Globus pallidus (tissue), 1 donor: ENCODE data around the gene ADAMTS1.

Experiments
- DNase-seq: peaks from one replicate; pipeline ENCODE4 v3.0.0-alpha.2; 2015; ENCODE audit warnings: low spot score

The ADAMTS1 gene

GRCh38 chr21:26844258-26845065, 747 bp downstream of the ADAMTS1 start:
- DNase-seq, result peak; percentile 75

DNA sequence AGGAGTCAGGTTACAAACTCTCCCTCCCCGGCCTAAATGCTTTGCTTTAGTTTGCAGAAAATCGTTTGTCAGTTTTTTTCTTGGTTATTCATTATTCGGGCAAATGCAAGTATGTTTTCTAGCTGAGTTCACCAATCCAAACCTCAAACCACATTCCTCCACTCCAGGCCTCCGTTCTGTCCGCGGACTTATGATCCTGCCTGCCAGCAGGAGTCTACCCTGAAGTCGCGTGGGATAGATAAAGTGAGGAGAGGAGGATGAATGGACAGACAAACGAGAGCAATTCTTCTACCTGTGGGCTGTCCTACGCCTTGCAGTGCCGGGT, 1.3 kb downstream of the ADAMTS1 start:
- DNase-seq, result peak; percentile 48

DNA sequence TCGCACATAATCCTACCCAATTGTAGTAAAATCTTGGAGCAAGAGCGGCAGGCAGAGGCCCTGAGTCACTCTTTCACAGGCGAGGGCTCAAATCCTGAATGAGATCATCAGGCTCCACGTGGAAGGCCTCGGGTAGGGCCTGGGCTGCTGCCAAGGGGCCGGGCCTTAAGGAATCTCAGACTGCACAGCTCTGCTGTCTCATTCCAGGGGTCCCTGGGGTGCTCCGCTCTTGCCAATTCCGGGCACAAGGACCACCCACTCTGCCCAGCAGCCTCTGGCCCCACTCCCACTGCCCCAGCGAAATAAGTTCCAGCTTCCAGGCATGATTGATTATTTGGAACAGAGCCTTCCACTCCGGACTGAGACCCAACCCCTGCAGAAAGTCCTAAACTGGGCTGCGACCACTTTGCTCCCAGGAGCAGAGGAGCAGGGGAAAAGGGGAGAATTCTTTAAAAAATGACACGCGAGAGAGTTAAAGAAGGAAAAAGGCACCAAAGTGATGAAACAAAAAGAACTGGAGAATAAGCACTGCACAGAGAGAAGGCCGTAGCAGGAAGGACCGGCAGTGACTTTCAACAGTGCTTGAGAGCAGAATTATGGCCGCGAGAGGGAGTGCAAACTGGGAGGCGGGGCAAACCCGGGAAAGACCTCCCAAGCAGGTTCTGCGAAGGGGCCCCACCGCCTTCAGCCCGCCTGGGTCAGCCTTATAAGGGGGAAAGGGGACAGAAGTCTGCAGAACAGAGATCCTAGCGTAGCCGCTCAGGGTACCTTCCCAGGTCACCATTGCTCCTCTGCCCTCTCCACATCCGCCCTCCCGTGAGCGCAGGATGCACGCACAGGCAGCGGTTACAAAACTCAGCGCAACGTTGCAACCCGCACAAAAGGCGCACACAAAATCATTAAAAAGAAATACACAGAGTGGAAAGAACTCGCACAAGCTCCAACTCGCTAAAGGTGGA, 2.0 kb downstream of the ADAMTS1 start:
- peak; percentile 90 for DNase-seq

DNA sequence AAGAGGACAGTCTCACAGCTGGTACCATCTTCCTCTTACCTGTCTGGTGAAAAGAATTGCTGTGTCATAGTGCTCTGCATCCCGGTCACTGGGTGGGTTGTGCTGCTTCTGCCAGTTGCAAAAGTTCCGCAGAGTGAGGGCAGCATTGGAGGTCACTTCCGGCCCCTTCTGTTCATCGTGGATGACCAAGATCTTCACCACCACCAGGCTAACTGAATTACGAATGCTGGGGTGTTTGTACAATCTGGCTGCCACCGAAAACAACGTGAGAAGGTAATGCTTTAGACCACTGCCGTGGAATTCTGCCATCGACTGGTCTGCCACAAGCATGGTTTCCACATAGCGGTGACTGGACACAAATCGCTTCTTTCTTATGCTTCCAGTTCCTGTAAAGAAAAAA, 2.9 kb downstream of the ADAMTS1 start:
- DNase-seq, result no peak

DNA sequence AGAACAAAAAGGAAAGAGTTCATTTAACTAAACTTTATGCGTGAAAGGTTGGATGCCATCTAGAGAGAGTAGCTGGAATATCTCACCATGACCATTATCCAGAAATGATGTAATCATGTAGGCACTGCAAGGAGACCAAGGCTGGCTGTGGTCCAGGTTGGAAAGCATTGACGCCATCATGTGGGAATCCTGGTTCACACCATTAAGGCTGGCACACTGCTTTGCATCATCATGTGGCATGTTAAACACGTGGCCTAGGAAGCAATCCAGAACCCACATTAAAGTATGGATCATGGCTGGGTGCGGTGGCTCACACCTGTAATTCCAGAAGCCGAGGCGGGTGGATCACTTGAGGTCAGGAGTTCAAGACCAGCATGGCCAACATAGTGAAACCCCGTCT, 4.3 kb downstream of the ADAMTS1 start:
- no peak for DNase-seq

- DNase-seq, result no peak
These were observed 5.0 kb downstream of the ADAMTS1 start for GRCh38 chr21:26840201-26840600.

- DNase-seq, result no peak
These were observed 7.7 kb downstream of the ADAMTS1 start for GRCh38 chr21:26837539-26837938.

- DNase-seq, result no peak
These were observed 8.7 kb downstream of the ADAMTS1 start for GRCh38 chr21:26836528-26836927.

GRCh38 chr21:26835714-26836265, 9.4 kb downstream of the ADAMTS1 start:
- DNase-seq, result no peak

DNA sequence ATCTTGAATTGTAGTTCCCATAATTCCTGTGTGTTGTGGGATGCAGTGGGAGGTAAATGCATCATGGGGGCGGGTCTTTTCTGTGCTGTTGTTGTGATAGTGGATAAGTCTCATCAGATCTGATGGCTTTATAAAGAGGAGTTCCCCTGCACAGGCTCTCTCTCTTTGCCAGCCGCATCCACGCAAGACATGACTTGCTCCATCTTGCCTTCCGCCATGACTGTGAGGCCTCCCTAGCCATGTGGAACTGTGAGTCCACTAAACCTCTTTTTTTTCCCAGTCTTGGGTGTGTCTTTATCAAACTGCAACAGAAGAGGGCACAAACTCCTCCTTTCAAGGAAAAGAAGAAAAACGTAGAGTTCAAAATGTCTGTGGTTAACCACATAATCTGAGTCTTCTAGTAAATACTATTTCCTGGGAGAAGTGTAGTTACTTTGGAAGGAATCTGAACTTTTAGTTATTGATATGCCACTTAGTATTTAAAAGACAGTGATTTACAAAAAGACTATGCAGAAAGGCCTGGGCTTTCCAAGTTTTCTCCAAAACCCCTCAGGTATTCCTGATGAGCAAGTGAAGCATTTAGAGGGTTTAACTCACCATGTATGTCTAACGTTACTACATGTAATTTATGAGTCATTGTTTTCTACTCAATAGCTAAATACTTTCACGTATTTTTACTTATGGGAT, 10.0 kb downstream of the ADAMTS1 start:
- no peak for DNase-seq

- DNase-seq, result no peak
These were observed 10.9 kb downstream of the ADAMTS1 start for GRCh38 chr21:26834181-26834905.

DNA sequence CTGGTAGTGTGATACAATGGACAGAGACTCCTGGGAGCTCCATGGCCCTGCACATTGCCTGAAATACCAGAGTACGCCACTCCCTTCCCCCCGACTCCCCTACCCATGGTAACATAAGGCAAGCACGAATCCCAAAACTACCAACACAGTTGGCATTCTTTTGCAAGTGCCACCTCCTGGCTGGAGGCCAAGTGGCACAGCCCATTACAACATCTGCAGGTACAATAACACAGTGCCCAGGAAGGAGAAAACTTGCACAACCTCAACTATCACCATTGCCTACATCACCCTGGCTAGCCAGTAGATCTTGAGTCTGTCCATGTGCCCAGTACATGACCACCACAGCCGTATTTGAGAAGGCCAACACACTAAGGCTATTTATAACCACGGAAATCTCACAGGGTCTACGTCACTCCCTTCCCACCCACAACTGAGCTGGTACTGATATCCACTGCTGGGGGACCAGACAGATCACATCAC, 11.7 kb downstream of the ADAMTS1 start:
- DNase-seq, result no peak

DNA sequence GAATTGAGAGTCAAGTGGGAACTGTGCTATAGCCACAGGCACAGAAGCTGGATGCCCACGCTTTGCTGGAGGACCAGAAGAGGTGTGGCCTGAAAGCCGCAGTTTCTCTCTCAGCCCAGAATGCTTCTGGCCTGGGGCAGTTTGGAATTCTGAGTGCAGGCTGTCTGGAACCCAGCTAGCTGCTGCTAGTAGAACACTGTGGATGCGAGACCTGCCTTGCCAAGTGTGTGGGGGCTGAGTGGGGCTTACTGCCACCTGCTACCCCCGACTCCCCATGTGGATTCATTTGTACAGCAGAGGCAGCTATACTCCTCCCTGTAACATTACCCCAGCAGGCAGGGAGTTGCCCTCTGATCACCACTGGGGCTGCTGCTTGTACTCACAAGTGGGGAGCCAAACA, 12.2 kb downstream of the ADAMTS1 start:
- DNase-seq, result no peak

- no peak for DNase-seq
These were observed 12.7 kb downstream of the ADAMTS1 start for GRCh38 chr21:26832546-26832945.

DNA sequence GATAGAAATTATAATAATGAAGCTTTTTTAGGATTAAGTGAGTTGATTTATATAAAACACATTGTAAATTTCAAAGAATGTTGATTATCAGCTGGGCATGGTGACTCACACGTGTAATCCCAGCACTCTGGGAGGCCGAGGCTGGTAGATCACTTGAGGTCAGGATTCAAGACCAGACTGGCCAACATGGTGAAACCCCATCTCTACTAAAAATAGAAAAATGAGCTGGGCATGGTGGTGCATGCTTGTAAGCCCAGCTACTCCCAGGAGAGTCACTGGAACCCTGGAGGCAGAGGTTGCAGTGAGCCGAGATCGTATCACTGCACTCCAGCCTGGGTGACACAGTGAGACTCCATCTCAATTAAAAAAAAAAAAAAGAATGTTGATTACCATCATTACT, 18.4 kb downstream of the ADAMTS1 start:
- DNase-seq, result no peak

- DNase-seq, result no peak
These were observed 24.7 kb downstream of the ADAMTS1 start for GRCh38 chr21:26820509-26820908.

- DNase-seq, result no peak
These were observed 25.4 kb downstream of the ADAMTS1 start for GRCh38 chr21:26819740-26820324.

GRCh38 chr21:26818906-26819305, 26.3 kb downstream of the ADAMTS1 start:
- DNase-seq, result no peak

GRCh38 chr21:26815197-26815596, 30.0 kb downstream of the ADAMTS1 start:
- DNase-seq, result no peak

DNA sequence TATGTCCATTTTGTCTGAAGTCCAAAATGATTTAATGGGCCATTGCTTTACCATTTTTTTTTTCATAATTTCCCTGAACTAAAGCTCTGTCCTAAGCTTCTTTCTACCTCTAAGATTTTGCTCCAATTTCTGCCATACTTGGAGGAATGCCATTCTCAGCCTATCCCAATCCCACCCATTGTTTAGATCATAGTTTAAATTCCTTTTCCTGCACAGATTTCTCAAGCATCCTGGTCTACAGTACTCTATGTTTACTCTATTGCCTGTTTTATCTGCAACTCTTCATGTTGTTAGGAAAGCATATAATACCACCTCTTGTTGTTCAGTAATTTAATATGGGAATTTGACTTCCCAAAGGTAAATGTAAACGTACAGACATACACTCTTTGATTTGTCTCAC, 30.8 kb downstream of the ADAMTS1 start:
- DNase-seq, result no peak

- DNase-seq, result no peak
These were observed 31.7 kb downstream of the ADAMTS1 start for GRCh38 chr21:26813426-26813998.
